Limb (tissue), 2 donors: Measurements from ENCODE around the gene LAMP1.
"Not testable (repeated sequence)": the region's sequence is repeated elsewhere in the genome, so short reads cannot be mapped to it uniquely, and the experiment has no call there.

Experiments
- DNase-seq, 2 donors: peaks; one replicate each; pipeline ENCODE4 v3.0.0-alpha.2; 2016; ENCODE audit errors: extremely low spot score in 2 of 2

The LAMP1 gene

DNA sequence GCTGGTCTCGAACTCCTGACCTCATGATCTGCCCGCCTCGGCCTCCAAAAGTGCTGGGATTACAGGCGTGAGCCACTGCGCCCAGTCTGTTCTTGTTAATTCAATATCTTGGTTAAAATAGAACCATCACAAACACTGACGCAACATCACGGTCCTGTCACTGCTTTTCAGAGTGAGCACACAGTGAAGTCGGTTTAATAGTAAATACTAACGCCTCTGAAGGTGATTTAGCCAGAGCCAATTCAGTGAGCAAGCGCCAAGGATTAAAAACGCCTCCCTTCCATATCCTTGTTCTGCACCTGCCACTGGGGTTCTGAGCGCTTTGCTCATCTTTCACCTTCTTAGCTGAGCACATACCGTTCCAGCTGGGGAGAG, 30.3 kb downstream of the LAMP1 start:
- DNase-seq: no peak

DNA sequence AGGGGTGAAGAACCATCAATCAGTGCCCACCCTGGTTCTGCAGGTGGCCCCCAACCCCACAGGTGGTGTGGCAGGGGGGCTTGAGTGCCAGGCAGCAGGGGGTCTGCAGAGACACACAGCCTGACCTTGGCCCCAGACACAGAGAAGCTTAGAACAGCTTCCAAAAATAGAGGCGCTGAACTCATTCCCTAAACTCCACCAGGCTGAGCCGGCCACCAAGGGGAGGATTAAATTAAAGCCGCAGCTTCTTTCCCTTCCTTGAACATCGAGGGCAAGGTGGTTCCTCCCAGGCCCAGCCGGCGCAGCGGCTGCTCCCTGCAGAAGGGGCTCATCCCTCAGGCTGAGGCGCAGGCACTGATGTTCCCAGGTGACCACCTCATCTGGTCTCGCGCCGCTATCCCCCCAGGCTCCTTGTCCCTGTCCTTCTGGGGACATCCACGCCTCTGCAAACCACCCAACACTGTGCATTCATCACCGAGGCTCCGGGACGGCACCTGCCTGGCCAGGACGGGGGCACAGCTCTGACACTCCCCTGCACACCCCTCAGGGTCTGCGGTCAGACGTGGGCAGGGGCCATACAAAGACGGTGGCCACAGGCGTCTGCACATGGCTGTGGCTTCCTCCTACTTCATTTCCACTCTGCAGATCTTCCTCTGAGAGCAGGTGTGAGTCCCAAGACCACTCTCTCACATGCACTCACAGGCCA, 30.9 kb downstream of the LAMP1 start:
- DNase-seq: no peak

GRCh38 chr13:113328851-113329250, 31.8 kb downstream of the LAMP1 start:
- DNase-seq: no peak

GRCh38 chr13:113329656-113330312, 32.7 kb downstream of the LAMP1 start:
- DNase-seq: no peak

DNA sequence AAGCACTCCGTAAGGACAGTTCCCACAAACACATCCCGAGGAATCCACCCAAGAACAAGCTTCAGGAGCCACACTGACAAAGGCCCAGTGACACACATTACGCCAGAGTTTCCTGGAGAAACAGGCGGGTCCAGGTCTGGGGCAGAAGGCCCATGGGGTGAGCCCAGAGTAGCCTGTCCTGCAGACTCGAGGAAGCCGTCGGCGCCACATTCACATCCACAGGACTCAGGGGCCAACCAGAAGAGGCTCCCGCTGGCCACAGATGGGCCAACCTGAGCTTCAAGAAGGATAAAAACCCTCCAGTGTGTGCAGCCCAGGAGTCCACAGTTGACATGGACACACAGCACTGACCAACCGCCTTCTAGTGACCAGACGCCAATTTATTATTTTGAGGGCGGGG, 35.6 kb downstream of the LAMP1 start:
- DNase-seq: no peak

- no peak for DNase-seq
These were observed 36.0 kb downstream of the LAMP1 start for GRCh38 chr13:113333076-113333475.

GRCh38 chr13:113337556-113337955, 40.5 kb downstream of the LAMP1 start:
- no peak for DNase-seq

DNA sequence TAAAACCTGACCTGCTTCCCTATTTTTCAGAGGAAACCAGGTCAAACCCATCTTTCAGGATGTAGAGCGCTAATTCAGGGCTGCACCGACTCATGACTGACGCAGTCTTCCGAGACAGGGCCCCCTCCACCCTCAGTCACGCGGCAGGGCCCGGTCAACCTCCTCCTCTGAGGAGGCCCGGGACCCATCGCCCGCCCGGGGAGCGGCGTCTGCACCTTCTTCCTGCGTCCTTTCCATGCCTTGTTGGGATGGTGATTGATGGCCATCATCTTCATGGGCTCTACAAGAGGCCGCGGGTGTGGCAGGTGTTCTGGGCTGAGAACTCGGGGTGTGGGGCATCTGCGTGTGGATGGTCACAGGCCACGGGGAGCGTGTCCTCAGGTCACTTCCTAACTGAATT, 40.9 kb downstream of the LAMP1 start:
- no peak for DNase-seq

GRCh38 chr13:113338451-113338850, 41.4 kb downstream of the LAMP1 start:
- DNase-seq: no peak

- DNase-seq: no peak
These were observed 46.0 kb downstream of the LAMP1 start for GRCh38 chr13:113342820-113343691.

GRCh38 chr13:113343692-113343968, 46.6 kb downstream of the LAMP1 start:
- DNase-seq: no peak

- no peak for DNase-seq
These were observed 48.4 kb downstream of the LAMP1 start for GRCh38 chr13:113345486-113345885.

DNA sequence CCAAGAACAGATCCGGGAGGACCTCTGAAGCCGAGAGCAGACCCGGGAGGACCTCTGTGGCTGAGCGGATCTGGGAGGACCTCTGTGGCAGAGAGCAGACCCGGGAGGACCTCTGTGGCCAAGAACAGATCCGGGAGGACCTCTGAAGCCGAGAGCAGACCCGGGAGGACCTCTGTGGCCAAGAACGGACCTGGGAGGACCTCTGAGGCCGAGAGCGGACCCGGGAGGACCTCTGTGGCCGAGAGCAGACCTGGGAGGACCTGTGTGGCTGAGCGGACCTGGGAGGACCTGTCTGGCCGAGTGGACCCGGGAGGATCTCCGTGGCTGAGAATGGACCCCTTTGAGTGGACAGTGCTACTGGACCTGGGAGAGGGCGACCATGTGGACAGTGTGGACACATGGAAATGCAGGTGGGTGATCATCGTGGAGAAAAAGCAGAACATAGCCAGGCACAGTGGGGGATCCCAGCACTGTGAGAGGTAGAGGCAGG, 50.7 kb downstream of the LAMP1 start:
- DNase-seq: not testable (repeated sequence)

DNA sequence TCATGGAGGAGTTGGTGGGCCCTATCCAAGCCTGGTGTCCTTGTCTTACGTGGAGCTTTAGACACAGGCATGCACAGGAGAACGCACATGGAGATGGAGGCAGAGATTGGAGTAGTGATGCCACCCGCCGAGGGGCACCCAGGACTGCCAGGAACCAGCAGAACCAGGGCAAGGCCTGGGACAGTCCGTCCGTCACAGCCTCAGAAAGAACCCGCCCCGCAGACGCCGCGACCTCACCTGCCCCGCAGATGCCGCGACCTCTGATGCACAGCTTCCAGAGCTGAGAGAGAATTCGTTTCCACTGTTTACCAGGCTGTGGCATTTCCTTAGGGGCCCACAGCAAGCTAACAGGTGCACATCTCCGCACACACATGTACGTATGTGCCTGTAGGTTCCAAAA, 51.6 kb downstream of the LAMP1 start:
- DNase-seq: no peak

GRCh38 chr13:113349050-113349449, 52.0 kb downstream of the LAMP1 start:
- no peak for DNase-seq

DNA sequence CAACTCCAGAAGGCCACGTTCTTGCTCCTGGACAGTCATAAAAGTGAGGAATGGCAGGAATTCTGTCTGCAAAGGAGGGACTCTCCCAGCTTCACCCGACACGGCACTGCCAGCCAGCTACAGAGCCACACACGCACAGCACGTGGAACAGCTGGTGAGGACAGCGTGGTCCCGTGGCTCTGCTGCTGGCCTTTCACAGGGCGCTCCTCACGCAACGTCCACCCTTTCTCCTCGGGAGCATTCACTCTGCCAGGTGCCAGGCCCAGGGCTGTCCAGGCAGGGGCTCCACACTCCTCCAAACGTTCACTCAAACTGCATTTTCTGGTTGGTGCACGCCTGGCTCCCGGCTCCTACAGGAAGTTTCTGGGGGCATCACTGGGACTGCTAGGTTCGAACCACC, 52.5 kb downstream of the LAMP1 start:
- DNase-seq: no peak

- no peak for DNase-seq
These were observed 53.3 kb downstream of the LAMP1 start for GRCh38 chr13:113350065-113350937.

- no peak for DNase-seq
These were observed 53.9 kb downstream of the LAMP1 start for GRCh38 chr13:113350938-113351335.

DNA sequence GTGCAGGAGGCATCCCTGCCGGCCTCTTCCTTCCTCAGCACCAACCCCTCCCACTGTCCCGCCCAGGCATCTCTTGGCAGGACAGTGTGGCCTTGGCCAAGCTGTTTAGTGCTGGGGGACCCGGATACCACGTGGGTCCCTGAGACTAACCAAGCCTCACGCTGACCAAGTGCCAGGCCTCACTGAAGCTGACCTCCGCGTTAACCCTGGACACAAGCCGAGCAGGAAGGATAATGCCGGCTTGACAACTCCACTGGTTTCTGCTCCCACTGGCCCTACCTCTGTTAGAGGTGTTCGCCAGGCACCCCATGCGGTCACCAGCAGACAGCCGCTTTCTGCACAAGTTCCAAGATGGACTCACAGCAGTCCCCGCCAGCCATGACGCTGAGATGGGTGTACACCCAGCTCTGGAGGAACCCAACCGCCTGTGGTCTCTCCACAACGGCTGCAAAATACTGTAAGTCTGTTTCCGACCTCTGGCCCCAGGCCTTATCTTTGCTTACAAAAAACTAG, 54.5 kb downstream of the LAMP1 start:
- DNase-seq: no peak

- DNase-seq: no peak
These were observed 56.2 kb downstream of the LAMP1 start for GRCh38 chr13:113353254-113353653.
